ENCODE data around the gene BCAS3. TPM values are rescaled to one million over a fixed set of nuclear protein-coding genes. Genes with fewer than 3 reads are reported as not detected.

BCAS3 gene
- total and polyA plus RNA-seq, 10 donors = 3.7 to 56.0 (median 42.3) TPM

- intact Hi-C loops (cut with DNase I; ENCODE audit: low total_unique reads) = no loop called here
- Histone ChIP-seq H3K4me3 (no peak overlapping the region), H3K27me3 (replicated peaks in 1 of 7) (no peaks in the 10 kb centered on the region), H3K27ac (peak overlapping the region in 5 of 8 donors; percentile 54 to 68 (median 59)), H3K9me3 (no peaks in the 10 kb centered on the region), H3K36me3 (no peaks in the 10 kb centered on the region), H3K4me1 (peaks cover 3 to 56% (median 28%) of the 10 kb centered on the region in 6 donors)
- no peak for DNase-seq
- 46 to 61% (median 54%) methylated on average over 1 of the region's 1 CpG for WGBS, 5 donors
- TF ChIP-seq POLR2A (IDR thresholded peaks at IDR 0.05) = no peak
- TF ChIP-seq CTCF (IDR thresholded peaks at IDR 0.05 in 8 of 11, conservative IDR thresholded peaks at IDR 0.05 in 3 of 11) = no peak
- TF ChIP-seq POLR2AphosphoS5 (IDR thresholded peaks at IDR 0.05) = no peak
These were observed 543.5 kb downstream of the BCAS3 start for GRCh38 chr17:61221181-61221580.

- H3K27ac ChIP-seq = peak overlapping the region in 7 of 8 donors; percentile 31 to 68 (median 57)
- intact Hi-C loops (cut with DNase I; ENCODE audit: low total_unique reads) = no loop called here
These were observed 544.2 kb downstream of the BCAS3 start for GRCh38 chr17:61221597-61222471.

GRCh38 chr17:61223725-61224124, 546.1 kb downstream of the BCAS3 start:
- H3K36me3 ChIP-seq = no peaks in the 10 kb centered on the region
- H3K27ac ChIP-seq = peak overlapping the region in 1 of 8 donors; percentile 68
- no peak for DNase-seq
- no peaks in the 10 kb centered on the region for H3K9me3 ChIP-seq
- no peak for TF ChIP-seq CTCF (IDR thresholded peaks at IDR 0.05 in 8 of 11, conservative IDR thresholded peaks at IDR 0.05 in 3 of 11)
- no peaks in the 10 kb centered on the region for H3K27me3 ChIP-seq (replicated peaks in 1 of 7)
- intact Hi-C loops (cut with DNase I; ENCODE audit: low total_unique reads) = no loop called here
- 95 to 100% (median 97%) methylated on average over 1 of the region's 1 CpG for WGBS, 5 donors
- no peak overlapping the region for H3K4me3 ChIP-seq
- H3K4me1 ChIP-seq = peaks cover 3 to 43% (median 24%) of the 10 kb centered on the region in 6 donors

More at GRCh38 chr17:61221597-61222471, 544.2 kb downstream of the BCAS3 start:
- DNase-seq = no peak
- 58 to 72% (median 65%) methylated on average over 8 of the region's 8 CpGs for WGBS, 5 donors
- H3K4me3 ChIP-seq = no peak overlapping the region
- peaks cover 3 to 56% (median 28%) of the 10 kb centered on the region in 6 donors for H3K4me1 ChIP-seq
- no peaks in the 10 kb centered on the region for H3K9me3 ChIP-seq
- TF ChIP-seq POLR2A (IDR thresholded peaks at IDR 0.05) (no peak), CTCF (IDR thresholded peaks at IDR 0.05 in 8 of 11, conservative IDR thresholded peaks at IDR 0.05 in 3 of 11) (no peak), POLR2AphosphoS5 (IDR thresholded peaks at IDR 0.05) (no peak)
- no peaks in the 10 kb centered on the region for H3K36me3 ChIP-seq
- no peaks in the 10 kb centered on the region for H3K27me3 ChIP-seq (replicated peaks in 1 of 7)

GRCh38 chr17:61225178-61225882, 547.7 kb downstream of the BCAS3 start:
- Histone ChIP-seq H3K27me3 (replicated peaks in 1 of 7) (no peaks in the 10 kb centered on the region), H3K4me3 (no peak overlapping the region), H3K36me3 (no peaks in the 10 kb centered on the region), H3K27ac (no peak overlapping the region), H3K9me3 (no peaks in the 10 kb centered on the region), H3K4me1 (peaks cover 3 to 35% (median 21%) of the 10 kb centered on the region in 6 donors)
- TF ChIP-seq POLR2AphosphoS5 (IDR thresholded peaks at IDR 0.05) = no peak
- TF ChIP-seq POLR2A (IDR thresholded peaks at IDR 0.05) = no peak
- TF ChIP-seq CTCF (IDR thresholded peaks at IDR 0.05 in 8 of 11, conservative IDR thresholded peaks at IDR 0.05 in 3 of 11) = no peak
- intact Hi-C loops (cut with DNase I; ENCODE audit: low total_unique reads) = no loop called here
- WGBS, 5 donors = 85 to 92% (median 91%) methylated on average over 5 of the region's 5 CpGs
- DNase-seq = no peak

Data from spleen (tissue), 11 donors.